ENCODE results near the gene STAT4.

STAT4 gene

GRCh38 chr2:191081411-191082155 is 69.2 kb downstream of the STAT4 start:
- DNase-seq, result no peak

- no peak for DNase-seq
Measured at GRCh38 chr2:191078165-191078867, 72.5 kb downstream of the STAT4 start.

- DNase-seq, result peak; percentile 65
Measured at GRCh38 chr2:191070276-191070675, 80.5 kb downstream of the STAT4 start.

- peak; percentile 18 for DNase-seq
Measured at GRCh38 chr2:191069606-191070005, 81.2 kb downstream of the STAT4 start.

GRCh38 chr2:191066919-191067233 is 83.9 kb downstream of the STAT4 start:
- DNase-seq, result no peak

DNA sequence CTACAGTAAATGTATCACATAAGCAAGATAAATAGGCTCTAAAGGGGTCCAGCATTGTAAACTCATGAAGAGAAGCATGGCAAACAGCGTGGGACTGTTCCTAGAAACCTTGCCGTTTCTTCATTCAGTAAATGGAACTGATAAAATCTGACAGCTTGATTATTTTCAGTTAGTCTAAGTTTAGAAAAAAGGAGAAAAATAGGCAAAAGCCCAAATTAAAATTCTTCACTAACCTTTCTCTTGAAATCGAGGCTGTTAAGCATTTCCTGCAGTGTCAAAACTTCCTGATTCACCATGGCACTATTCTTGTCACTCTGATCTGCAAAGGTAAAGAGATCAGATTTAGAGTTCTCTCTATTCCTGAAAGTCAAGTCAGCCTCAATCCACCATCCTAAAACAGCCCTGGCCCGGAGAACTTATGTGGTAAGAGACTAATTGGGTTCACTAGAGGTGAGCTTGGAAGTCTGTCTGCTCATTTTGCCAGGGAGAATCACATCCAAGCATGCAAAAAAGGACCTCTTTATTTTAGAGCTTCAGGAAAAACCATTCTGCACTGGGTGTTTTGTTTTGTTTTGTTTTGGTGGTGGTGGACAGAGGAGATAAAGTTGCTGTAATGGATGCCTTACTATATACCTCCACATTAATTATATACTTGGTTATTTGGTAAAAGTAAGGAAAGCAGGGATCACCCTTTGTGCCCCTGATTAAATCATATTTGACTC is 84.4 kb downstream of the STAT4 start:
- peak; percentile 57 for DNase-seq

- DNase-seq, result peak; percentile 52
Measured at GRCh38 chr2:191065785-191066184, 85.0 kb downstream of the STAT4 start.

- DNase-seq, result peak; percentile 79
Measured at GRCh38 chr2:191064590-191064989, 86.2 kb downstream of the STAT4 start.

DNA sequence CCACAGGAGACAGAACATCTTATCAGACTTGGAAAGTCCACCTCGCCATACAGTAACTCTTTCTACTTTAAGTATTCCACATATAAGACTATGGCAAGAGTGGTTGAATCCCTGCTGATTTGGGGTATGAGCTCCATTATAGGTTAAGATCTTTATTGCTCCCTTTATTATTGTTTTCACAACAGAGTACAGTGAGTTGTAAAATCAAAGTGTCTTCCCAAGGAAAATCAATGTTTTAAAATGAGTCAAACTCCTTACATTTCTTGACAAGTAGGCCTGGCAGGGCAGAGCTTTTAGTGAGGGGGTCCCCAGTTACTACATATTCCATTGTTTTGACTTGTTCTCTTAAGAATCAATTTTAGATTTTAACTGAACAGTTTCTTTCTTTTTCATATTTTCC is 87.2 kb downstream of the STAT4 start:
- peak; percentile 52 for DNase-seq

DNA sequence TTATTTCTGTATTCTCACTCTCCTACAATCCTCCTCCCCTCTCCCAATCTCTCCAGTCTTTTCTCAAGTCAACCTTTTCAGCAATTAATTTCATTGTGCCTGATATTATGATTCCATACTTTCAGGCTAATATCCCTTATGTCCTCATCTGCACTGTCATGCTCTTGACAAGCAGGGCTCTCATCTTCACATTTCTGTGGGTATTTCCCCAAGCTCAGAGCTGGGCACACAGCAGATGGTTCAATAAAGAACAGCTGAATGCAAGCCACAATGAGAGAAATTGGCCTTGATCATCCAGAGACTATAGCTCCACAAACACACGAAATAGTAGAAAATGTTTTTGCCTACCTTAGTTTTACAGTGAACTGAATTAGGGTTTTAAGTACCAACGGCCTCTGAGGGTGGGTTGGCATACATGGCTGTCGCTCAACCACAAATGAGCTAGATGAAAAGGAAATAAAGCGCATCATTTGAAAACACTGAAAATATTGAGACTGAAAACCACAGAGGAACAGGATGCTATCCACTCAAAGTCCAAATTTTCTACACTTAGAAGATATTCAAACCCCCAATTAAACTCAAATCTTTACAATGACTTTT is 89.3 kb downstream of the STAT4 start:
- DNase-seq, result no peak

GRCh38 chr2:191059308-191059707 is 91.5 kb downstream of the STAT4 start:
- DNase-seq, result no peak

- DNase-seq, result peak; percentile 63
Measured at GRCh38 chr2:191056228-191056627, 94.6 kb downstream of the STAT4 start.

DNA sequence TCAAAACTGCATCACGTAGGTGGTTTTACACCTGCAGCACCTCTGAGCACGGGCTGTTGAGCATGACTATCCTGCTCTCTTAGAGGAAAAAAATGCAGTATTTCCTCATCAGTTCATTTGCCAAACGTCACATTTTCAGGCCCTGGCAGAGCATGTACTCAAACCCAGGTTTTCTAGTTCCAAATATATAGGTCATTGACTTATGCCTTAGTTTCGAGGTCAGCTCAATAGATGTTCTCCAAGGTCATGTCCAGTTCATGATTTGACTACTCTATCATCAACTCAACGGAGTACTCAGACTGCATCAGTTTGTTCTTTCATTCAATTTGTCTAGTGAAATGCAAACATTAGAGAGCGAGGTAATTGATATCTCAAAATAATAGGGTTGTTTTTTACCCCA is 97.5 kb downstream of the STAT4 start:
- DNase-seq, result no peak

- DNase-seq, result peak; percentile 87
Measured at GRCh38 chr2:191051825-191052778, 98.7 kb downstream of the STAT4 start.

DNA sequence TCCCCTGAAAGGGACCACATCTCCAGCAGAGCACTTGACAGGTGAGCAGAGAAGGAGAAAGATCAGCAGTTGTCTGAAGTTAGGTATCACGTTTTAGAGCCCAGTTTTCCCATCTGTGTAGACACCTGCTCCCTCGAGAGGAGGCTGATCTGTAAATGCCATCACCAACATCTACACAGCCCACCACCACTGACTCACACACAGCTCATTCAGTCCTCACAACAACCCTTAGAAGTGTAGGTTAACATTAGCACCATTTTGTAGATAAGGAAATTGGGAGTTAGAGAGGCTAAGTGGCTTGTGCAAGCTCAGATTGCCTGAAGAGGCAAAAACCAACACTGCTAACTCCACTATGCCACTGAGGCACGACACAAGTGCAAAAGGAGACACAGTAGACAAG is 99.6 kb downstream of the STAT4 start:
- no peak for DNase-seq

DNA sequence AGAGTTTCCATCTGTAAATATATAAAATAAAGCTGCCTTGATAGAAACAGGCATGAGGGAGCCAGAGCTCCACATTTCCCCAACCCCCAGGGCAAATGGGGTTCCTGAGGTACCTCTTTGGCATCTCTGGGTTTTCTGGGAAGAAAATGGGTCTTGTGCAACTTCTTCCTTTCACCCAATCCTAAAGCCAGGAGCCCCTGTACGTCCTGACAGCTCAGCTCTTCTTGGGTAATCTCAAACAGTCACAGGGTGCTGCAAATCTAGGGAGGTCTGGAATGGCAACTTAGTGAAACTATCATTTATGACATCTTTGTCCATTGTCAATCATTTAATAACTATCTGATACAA is 100.2 kb downstream of the STAT4 start:
- no peak for DNase-seq

GRCh38 chr2:191049728-191050639 is 100.8 kb downstream of the STAT4 start:
- peak; percentile 24 for DNase-seq

GRCh38 chr2:191048073-191048472 is 102.7 kb downstream of the STAT4 start:
- DNase-seq, result no peak

DNA sequence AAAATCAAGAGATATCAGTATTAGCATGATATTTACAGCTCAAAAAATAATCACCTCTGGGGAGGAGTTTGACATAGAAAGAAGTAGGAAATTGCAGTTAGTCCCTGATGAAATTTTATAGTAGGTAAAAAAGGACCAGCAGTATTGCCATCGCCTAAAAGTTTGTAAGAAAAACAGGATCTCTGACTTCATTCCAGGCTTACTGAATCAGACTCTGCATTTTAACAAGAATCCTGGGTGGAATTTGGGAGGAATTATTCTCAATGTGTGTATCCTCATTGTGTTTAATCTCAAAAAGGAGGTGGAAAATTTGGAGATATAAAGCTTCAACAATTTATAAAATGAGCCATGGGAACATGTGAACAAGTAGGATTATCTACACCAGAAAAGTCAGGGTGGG is 105.7 kb downstream of the STAT4 start:
- no peak for DNase-seq

GRCh38 chr2:191043438-191043837 is 107.4 kb downstream of the STAT4 start:
- no peak for DNase-seq

DNA sequence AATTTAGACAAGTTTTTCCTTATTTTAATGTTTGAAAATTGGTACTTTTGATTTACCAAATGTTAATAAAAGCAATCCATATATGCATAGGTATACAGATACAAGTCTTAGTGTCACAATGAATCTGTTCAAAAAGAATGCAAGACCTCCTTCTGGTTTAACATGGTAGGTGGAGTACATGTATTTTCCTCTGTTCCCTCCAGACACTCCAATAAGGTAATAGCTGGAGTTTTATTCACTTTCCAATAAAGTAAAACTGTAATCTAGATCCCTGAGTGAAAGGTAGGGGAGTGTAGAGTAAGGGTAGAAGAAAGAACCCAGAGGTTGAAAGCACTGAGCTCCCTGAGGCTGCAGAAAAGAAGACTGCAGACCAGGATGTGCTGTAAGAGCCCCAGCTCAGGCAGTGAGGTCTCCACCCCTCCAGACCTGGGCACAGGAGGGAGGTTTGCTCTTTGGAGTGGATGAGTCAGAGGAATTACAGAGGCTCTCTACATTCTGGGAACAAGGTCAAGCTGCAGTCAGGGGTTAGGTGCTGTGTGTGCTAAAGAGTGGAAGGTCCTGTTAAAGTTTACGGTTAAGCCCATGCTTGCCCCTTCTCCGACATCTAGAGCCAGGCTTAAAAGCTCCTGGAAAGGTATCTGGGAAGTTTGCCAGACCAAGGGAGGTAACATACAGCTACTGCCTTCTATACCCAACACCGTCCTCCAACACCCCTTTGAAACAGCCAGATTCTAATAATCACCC is 109.2 kb downstream of the STAT4 start:
- no peak for DNase-seq
